Neuronal stem cell (in vitro differentiated cells): Measurements from ENCODE around the gene MED4.

Experiments used
- DNase-seq: peaks from one replicate; pipeline ENCODE4 v3.0.0-alpha.2; 2013; ENCODE audit warnings: low spot score
- H2AFZ ChIP-seq: one replicate; pipeline ENCODE4 v1.6.1; 2013; ENCODE audit warnings: mild to moderate bottlenecking, low read length, inconsistent platforms
- H2AK5ac ChIP-seq: 2 replicates; pipeline ENCODE4 v1.6.1; 2013; ENCODE audit warnings: low read depth, mild to moderate bottlenecking, inconsistent platforms, low read length, moderate library complexity, mixed read lengths
- H2BK120ac ChIP-seq: 2 replicates; pipeline ENCODE4 v1.6.1; 2013; ENCODE audit warnings: low read depth, mild to moderate bottlenecking, inconsistent platforms, low read length, moderate library complexity, mixed read lengths
- H2BK12ac ChIP-seq: one replicate; pipeline ENCODE4 v1.6.1; 2013; ENCODE audit warnings: low read length, inconsistent platforms
- H2BK15ac ChIP-seq: 2 replicates; pipeline ENCODE4 v1.6.1; 2013; ENCODE audit warnings: mild to moderate bottlenecking, low read length, inconsistent platforms, mixed read lengths
- H2BK5ac ChIP-seq: one replicate; pipeline ENCODE4 v1.6.1; 2013; ENCODE audit warnings: inconsistent platforms, mild to moderate bottlenecking, low read length, moderate library complexity
- H3K14ac ChIP-seq: one replicate; pipeline ENCODE4 v1.6.1; 2013; ENCODE audit warnings: low read length, inconsistent platforms
- H3K18ac ChIP-seq: 2 replicates; pipeline ENCODE4 v1.6.1; 2013; ENCODE audit warnings: low read length, inconsistent platforms
- H3K23ac ChIP-seq: 2 replicates; pipeline ENCODE4 v1.6.1; 2013; ENCODE audit warnings: low read depth, mild to moderate bottlenecking, mixed read lengths, low read length, inconsistent platforms; ENCODE audit not compliant: poor library complexity
- H3K27ac ChIP-seq: replicated peaks from 3 replicates; pipeline ENCODE4 v1.5.1; 2013; ENCODE audit warnings: low read length, inconsistent platforms
- H3K27me3 ChIP-seq, 3 experiments: 2 replicates each; pipeline ENCODE4 v1.6.1; 2013; ENCODE audit warnings: low read length in 3 of 3, mild to moderate bottlenecking in 2 of 3, inconsistent platforms in 1 of 3, low read depth in 1 of 3, mixed read lengths in 1 of 3, moderate library complexity in 1 of 3; ENCODE audit not compliant: control insufficient read depth in 3 of 3, insufficient read depth in 3 of 3
- H3K36me3 ChIP-seq, 2 donors: replicated peaks in 1 of 2; 2 replicates each; pipeline ENCODE4 v1.6.1; 2013; ENCODE audit warnings: low read length in 2 of 2; ENCODE audit not compliant: control insufficient read depth in 2 of 2, insufficient read depth in 2 of 2
- H3K4ac ChIP-seq: 2 replicates; pipeline ENCODE4 v1.6.1; 2013; ENCODE audit warnings: inconsistent platforms, mild to moderate bottlenecking, low read length, moderate library complexity
- H3K4me1 ChIP-seq, 2 donors: 1 replicate in 1 of 2; 2 replicates in 1 of 2; pipeline ENCODE4 v1.6.1; 2013; ENCODE audit warnings: low read length in 2 of 2, low read depth in 1 of 2; ENCODE audit not compliant: control insufficient read depth in 2 of 2, insufficient read depth in 1 of 2
- H3K4me2 ChIP-seq: one replicate; pipeline ENCODE4 v1.6.1; 2013; ENCODE audit warnings: mild to moderate bottlenecking, low read length, inconsistent platforms; ENCODE audit not compliant: insufficient read depth, poor library complexity, severe bottlenecking
- H3K4me3 ChIP-seq, 2 donors: 2 replicates each; pipeline ENCODE4 v1.5.1; 2013; ENCODE audit warnings: low read length in 2 of 2, mild to moderate bottlenecking in 2 of 2, inconsistent platforms in 1 of 2, moderate library complexity in 1 of 2
- H3K79me1 ChIP-seq: one replicate; pipeline ENCODE4 v1.6.1; 2013; ENCODE audit warnings: low read depth, mild to moderate bottlenecking, inconsistent platforms, low read length, moderate library complexity
- H3K9ac ChIP-seq: one replicate; pipeline ENCODE4 v1.6.1; 2013; ENCODE audit warnings: mild to moderate bottlenecking, low read depth, low read length, inconsistent platforms; ENCODE audit not compliant: poor library complexity
- H3K9me3 ChIP-seq, 2 donors: replicated peaks in 1 of 2; 2 replicates each; pipeline versions ENCODE3 to v1.6.1; 2013; ENCODE audit warnings: low read length in 2 of 2, mild to moderate bottlenecking in 2 of 2, inconsistent platforms in 1 of 2, low read depth in 1 of 2, mixed read lengths in 1 of 2, moderate library complexity in 1 of 2; ENCODE audit not compliant: control insufficient read depth in 2 of 2, insufficient read depth in 1 of 2
- H4K8ac ChIP-seq: one replicate; pipeline ENCODE4 v1.6.1; 2013; ENCODE audit warnings: low read depth, mild to moderate bottlenecking, inconsistent platforms, low read length, moderate library complexity
- H4K91ac ChIP-seq: one replicate; pipeline ENCODE4 v1.6.1; 2013; ENCODE audit warnings: low read length, low read depth, mild to moderate bottlenecking, inconsistent platforms; ENCODE audit not compliant: poor library complexity
- WGBS, 2 donors: extraction: QIAGEN DNeasy Blood & Tissue Kit; methylation state at CpG; one replicate each; pipeline ENCODE4 v1.1.7; 2013; ENCODE audit warnings: missing lambda C conversion rate in 2 of 2, mixed read lengths in 1 of 2; ENCODE audit not compliant: insufficient read length in 2 of 2, insufficient replicate concordance in 1 of 2; ENCODE audit errors: extremely low coverage in 2 of 2; 5-methylcytosine and 5-hydroxymethylcytosine counted together

Gene MED4

GRCh38 chr13:48110132-48110868 lies 15.4 kb upstream of the MED4 start:
- peaks cover 0 to 8% of the 10 kb centered on the region in 2 donors for H3K4me1 ChIP-seq

DNA sequence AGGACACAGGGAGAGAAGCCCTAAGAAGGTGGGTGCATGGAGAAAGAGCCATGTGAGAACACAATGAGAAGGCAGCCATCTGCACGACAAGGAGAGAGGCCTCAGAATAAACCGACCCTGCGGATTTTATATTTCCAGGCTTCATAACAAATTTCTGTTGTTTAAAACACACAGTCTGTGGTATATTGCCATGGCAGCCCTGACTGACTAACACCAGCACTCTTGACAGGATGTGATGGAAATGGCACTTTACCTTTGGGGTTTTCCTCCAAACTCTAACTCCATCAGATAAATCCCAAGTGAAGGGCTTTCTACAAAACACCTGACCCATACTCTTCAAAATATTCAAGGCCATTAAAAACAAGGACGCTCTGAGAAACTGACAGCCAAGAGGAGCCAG lies 13.2 kb upstream of the MED4 start:
- H3K4me3 ChIP-seq = no peak overlapping the region
- H3K18ac ChIP-seq = no peak overlapping the region
- H3K14ac ChIP-seq = no peak overlapping the region
- H2BK15ac ChIP-seq = no peak overlapping the region
- peaks cover 0 to 8% of the 10 kb centered on the region in 2 donors for H3K4me1 ChIP-seq
- no peak overlapping the region for H3K4ac ChIP-seq
- H2BK12ac ChIP-seq = no peak overlapping the region
- H3K36me3 ChIP-seq = no peaks in the 10 kb centered on the region
- H4K8ac ChIP-seq = no peak overlapping the region
- H3K27ac ChIP-seq = no peak overlapping the region
- H3K9me3 ChIP-seq = no peaks in the 10 kb centered on the region
- no peak overlapping the region for H3K4me2 ChIP-seq
- H4K91ac ChIP-seq = no peak overlapping the region
- no CpG with 5 or more reads among the region's 4 CpGs for WGBS, 2 donors
- H3K79me1 ChIP-seq = no peaks in the 10 kb centered on the region
- peaks cover 0 to under 1% (median 0%) of the 10 kb centered on the region in 3 experiments for H3K27me3 ChIP-seq
- H2BK5ac ChIP-seq = no peak overlapping the region
- H2BK120ac ChIP-seq = no peak overlapping the region
- no peak overlapping the region for H3K9ac ChIP-seq
- no peak overlapping the region for H3K23ac ChIP-seq
- H2AFZ ChIP-seq = no peak overlapping the region
- DNase-seq = no peak
- H2AK5ac ChIP-seq = no peak overlapping the region

More at GRCh38 chr13:48110132-48110868, 15.4 kb upstream of the MED4 start:
- Histone ChIP-seq H3K36me3 (no peaks in the 10 kb centered on the region), H2BK15ac (no peak overlapping the region), H3K79me1 (no peaks in the 10 kb centered on the region), H2AFZ (no peak overlapping the region), H2BK5ac (no peak overlapping the region), H3K4ac (no peak overlapping the region), H3K18ac (no peak overlapping the region), H4K91ac (no peak overlapping the region), H3K27me3 (no peaks in the 10 kb centered on the region), H2BK12ac (no peak overlapping the region), H3K27ac (no peak overlapping the region), H3K4me2 (no peak overlapping the region), H3K9ac (no peak overlapping the region), H2BK120ac (no peak overlapping the region), H3K14ac (no peak overlapping the region), H2AK5ac (no peak overlapping the region), H3K23ac (no peak overlapping the region), H3K4me3 (no peak overlapping the region), H4K8ac (no peak overlapping the region), H3K9me3 (no peaks in the 10 kb centered on the region)
- DNase-seq = no peak
- no CpG with 5 or more reads among the region's 3 CpGs for WGBS, 2 donors

GRCh38 chr13:48097793-48098192 lies 2.9 kb upstream of the MED4 start:
- H2AK5ac ChIP-seq = no peak overlapping the region
- no peak overlapping the region for H3K4ac ChIP-seq
- H2BK5ac ChIP-seq = no peak overlapping the region
- H2BK120ac ChIP-seq = no peak overlapping the region
- H4K8ac ChIP-seq = no peak overlapping the region
- H2BK15ac ChIP-seq = no peak overlapping the region
- no peak overlapping the region for H2AFZ ChIP-seq
- no peak overlapping the region for H4K91ac ChIP-seq
- WGBS, 2 donors = no CpG with 5 or more reads among the region's 4 CpGs
- no peak overlapping the region for H2BK12ac ChIP-seq
- peaks cover 0 to under 1% of the 10 kb centered on the region in 2 donors for H3K36me3 ChIP-seq
- no peak overlapping the region for H3K4me2 ChIP-seq
- peaks cover 0 to 8% of the 10 kb centered on the region in 2 donors for H3K4me1 ChIP-seq
- no peaks in the 10 kb centered on the region for H3K9me3 ChIP-seq
- peaks cover 0 to under 1% (median 0%) of the 10 kb centered on the region in 3 experiments for H3K27me3 ChIP-seq
- H3K9ac ChIP-seq = no peak overlapping the region
- H3K14ac ChIP-seq = no peak overlapping the region
- no peak for DNase-seq
- no peak overlapping the region for H3K23ac ChIP-seq
- no peak overlapping the region for H3K27ac ChIP-seq
- H3K18ac ChIP-seq = no peak overlapping the region
- H3K79me1 ChIP-seq = peaks cover 2% of the 10 kb centered on the region
- no peak overlapping the region for H3K4me3 ChIP-seq

- Histone ChIP-seq H3K23ac (no peak overlapping the region), H2AK5ac (no peak overlapping the region), H2BK5ac (no peak overlapping the region), H3K27ac (no peak overlapping the region), H3K4ac (no peak overlapping the region), H4K91ac (no peak overlapping the region), H2AFZ (peak overlapping the region; percentile 57), H2BK15ac (no peak overlapping the region), H3K14ac (no peak overlapping the region), H3K36me3 (peaks cover 0 to 5% of the 10 kb centered on the region in 2 donors), H3K4me1 (peaks cover 0 to 8% of the 10 kb centered on the region in 2 donors), H3K4me3 (no peak overlapping the region), H3K27me3 (no peaks in the 10 kb centered on the region), H3K9me3 (no peaks in the 10 kb centered on the region), H3K79me1 (peaks cover 6% of the 10 kb centered on the region), H3K9ac (no peak overlapping the region), H2BK12ac (no peak overlapping the region), H3K18ac (no peak overlapping the region), H2BK120ac (no peak overlapping the region), H4K8ac (no peak overlapping the region), H3K4me2 (no peak overlapping the region)
- no peak for DNase-seq
- no CpG with 5 or more reads among the region's 3 CpGs for WGBS, 2 donors
Observed at GRCh38 chr13:48096670-48097069, 1.8 kb upstream of the MED4 start.
